Measurements from ENCODE around the gene PRKCA.

DNA sequence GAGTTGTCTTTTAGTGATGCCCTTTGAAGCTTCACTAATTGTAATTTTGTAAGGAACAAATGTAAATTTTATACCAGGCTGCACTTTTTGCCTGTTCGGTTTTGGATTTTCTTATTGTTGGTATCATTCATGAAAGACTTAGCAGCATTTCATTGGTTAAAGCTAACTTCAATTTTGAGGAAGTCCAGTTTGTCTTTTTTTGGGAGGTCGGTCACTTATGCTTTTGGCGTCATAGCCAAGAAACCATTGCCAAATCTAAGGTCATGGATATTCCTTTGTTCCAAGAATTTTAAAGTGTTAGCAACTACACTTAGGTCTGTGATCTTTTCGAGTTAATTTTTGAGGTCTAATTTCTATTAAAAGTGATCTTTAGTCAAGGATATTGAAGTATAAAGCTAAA lies 77.1 kb downstream of the PRKCA start:
- TF ChIP-seq, protein P1, sequence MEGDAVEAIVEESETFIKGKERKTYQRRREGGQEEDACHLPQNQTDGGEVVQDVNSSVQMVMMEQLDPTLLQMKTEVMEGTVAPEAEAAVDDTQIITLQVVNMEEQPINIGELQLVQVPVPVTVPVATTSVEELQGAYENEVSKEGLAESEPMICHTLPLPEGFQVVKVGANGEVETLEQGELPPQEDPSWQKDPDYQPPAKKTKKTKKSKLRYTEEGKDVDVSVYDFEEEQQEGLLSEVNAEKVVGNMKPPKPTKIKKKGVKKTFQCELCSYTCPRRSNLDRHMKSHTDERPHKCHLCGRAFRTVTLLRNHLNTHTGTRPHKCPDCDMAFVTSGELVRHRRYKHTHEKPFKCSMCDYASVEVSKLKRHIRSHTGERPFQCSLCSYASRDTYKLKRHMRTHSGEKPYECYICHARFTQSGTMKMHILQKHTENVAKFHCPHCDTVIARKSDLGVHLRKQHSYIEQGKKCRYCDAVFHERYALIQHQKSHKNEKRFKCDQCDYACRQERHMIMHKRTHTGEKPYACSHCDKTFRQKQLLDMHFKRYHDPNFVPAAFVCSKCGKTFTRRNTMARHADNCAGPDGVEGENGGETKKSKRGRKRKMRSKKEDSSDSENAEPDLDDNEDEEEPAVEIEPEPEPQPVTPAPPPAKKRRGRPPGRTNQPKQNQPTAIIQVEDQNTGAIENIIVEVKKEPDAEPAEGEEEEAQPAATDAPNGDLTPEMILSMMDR (IDR thresholded peaks at IDR 0.05) = no peak
- TF ChIP-seq POLR2A (IDR thresholded peaks at IDR 0.05; ENCODE audit: low read depth) = no peak
